ENCODE data around the gene ACADVL.

DNA sequence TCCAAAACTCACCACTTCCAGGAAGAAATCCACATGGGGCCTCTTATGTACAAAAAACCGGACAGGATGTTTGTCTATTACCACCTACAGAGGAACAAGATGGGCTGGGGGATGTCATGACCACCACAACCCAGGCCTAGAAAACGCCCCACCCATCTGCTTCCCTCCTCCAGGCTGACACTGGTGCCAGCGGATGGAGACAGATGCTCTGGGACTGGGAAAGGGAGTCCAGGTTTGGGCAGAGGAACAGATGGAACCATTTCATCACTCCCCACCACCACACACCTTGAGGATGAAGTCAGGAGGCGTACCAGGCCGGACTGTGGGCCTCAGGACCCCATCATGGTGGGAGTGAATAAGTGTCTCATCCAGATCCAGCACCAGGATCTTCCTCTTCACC lies 27.0 kb downstream of the ACADVL start:
- TF ChIP-seq, protein P1, sequence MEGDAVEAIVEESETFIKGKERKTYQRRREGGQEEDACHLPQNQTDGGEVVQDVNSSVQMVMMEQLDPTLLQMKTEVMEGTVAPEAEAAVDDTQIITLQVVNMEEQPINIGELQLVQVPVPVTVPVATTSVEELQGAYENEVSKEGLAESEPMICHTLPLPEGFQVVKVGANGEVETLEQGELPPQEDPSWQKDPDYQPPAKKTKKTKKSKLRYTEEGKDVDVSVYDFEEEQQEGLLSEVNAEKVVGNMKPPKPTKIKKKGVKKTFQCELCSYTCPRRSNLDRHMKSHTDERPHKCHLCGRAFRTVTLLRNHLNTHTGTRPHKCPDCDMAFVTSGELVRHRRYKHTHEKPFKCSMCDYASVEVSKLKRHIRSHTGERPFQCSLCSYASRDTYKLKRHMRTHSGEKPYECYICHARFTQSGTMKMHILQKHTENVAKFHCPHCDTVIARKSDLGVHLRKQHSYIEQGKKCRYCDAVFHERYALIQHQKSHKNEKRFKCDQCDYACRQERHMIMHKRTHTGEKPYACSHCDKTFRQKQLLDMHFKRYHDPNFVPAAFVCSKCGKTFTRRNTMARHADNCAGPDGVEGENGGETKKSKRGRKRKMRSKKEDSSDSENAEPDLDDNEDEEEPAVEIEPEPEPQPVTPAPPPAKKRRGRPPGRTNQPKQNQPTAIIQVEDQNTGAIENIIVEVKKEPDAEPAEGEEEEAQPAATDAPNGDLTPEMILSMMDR (IDR thresholded peaks at IDR 0.05; ENCODE audit: low read depth, low read length, poor library complexity, severe bottlenecking), result no peak
- TF ChIP-seq EZH2phosphoT487 (IDR thresholded peaks at IDR 0.05; ENCODE audit: borderline replicate concordance, low read length), result no peak

Measured in DOHH2 (cell line).